HEK293 (cell line): ENCODE results near the gene CDH23.

Experiments
- CTCF ChIA-PET: fragments of 350-600 bp; formaldehyde crosslinking; extraction: SDS; loops from one replicate; lab custom pipeline; 2021; ENCODE audit warnings: antibody characterized with exemption; lab: Yijun Ruan, JAX
- POLR2A ChIA-PET: fragments of 300-600 bp; formaldehyde crosslinking; extraction: SDS; loops from one replicate; lab custom pipeline; 2020; ENCODE audit warnings: antibody characterized with exemption, inconsistent platforms; lab: Yijun Ruan, JAX
- H3K27ac ChIP-seq: fragments of 200-500 bp; sonication (Bioruptor generic); 2 replicates; pipeline ENCODE4 v1.5.1; 2014; ENCODE audit warnings: low read depth, low read length, control low read depth, inconsistent platforms; ENCODE audit errors: extremely low read depth
- H3K36me3 ChIP-seq, 2 experiments: fragments of 200-500 bp in 1 of 2; sonication (Bioruptor generic) in 1 of 2; 1 replicate in 1 of 2; 2 replicates in 1 of 2; pipeline ENCODE4 v1.5.1; 2014 to 2017; ENCODE audit warnings: inconsistent platforms in 2 of 2, low read length in 2 of 2; ENCODE audit not compliant: control insufficient read depth in 2 of 2, insufficient read depth in 1 of 2
- H3K4me1 ChIP-seq: fragments of 200-500 bp; sonication (Bioruptor generic); 2 replicates; pipeline ENCODE4 v1.5.1; 2014; ENCODE audit warnings: mild to moderate bottlenecking, low read length, inconsistent platforms; ENCODE audit not compliant: control insufficient read depth, insufficient read depth
- H3K4me3 ChIP-seq: 2 replicates; pipeline ENCODE4 v1.5.1; 2011; ENCODE audit warnings: low read depth, mild to moderate bottlenecking, control low read depth, low read length, moderate library complexity
- H3K9me3 ChIP-seq: fragments of 200-500 bp; sonication (Bioruptor generic); 2 replicates; pipeline ENCODE4 v1.5.1; 2014; ENCODE audit warnings: low read depth, low read length, inconsistent platforms; ENCODE audit not compliant: control insufficient read depth, insufficient read depth
- EGR2 ChIP-seq: fragments of 450-650 bp; formaldehyde crosslinking; IDR thresholded peaks from 2 replicates; pipeline ENCODE4 v1.5.1; 2016; ENCODE audit warnings: low read depth, missing biosample characterization, missing genetic modification characterization
- GFI1B ChIP-seq: fragments of 450-650 bp; formaldehyde crosslinking; IDR thresholded peaks from 2 replicates; pipeline ENCODE4 v1.5.1; 2016; ENCODE audit warnings: missing biosample characterization, missing genetic modification characterization
- IKZF3 ChIP-seq: fragments of 450-650 bp; IDR thresholded peaks from 2 replicates; pipeline ENCODE4 v1.5.0; 2018; ENCODE audit warnings: missing biosample characterization, mild to moderate bottlenecking, missing genetic modification characterization, moderate library complexity
- MEIS1 ChIP-seq: sonication (generic); formaldehyde crosslinking; IDR thresholded peaks from 2 replicates; pipeline ENCODE4 v1.8.1; 2022; ENCODE audit warnings: missing genetic modification reagents, mild to moderate bottlenecking, borderline replicate concordance
- REPIN1 ChIP-seq: fragments of 450-650 bp; formaldehyde crosslinking; IDR thresholded peaks from 2 replicates; pipeline ENCODE4 v1.5.1; 2017; ENCODE audit warnings: missing biosample characterization, missing genetic modification characterization, low read depth
- SCRT2 ChIP-seq: fragments of 450-650 bp; formaldehyde crosslinking; IDR thresholded peaks from 2 replicates; pipeline ENCODE4 v1.5.1; 2016; ENCODE audit warnings: missing biosample characterization, missing genetic modification characterization
- ZBTB1 ChIP-seq: fragments of 450-650 bp; formaldehyde crosslinking; IDR thresholded peaks from 2 replicates; pipeline ENCODE4 v1.5.1; 2016; ENCODE audit warnings: missing biosample characterization, missing genetic modification characterization
- ZFHX2 ChIP-seq: fragments of 450-650 bp; formaldehyde crosslinking; conservative IDR thresholded peaks from 2 replicates; pipeline ENCODE4 v1.5.1; 2016; ENCODE audit warnings: missing biosample characterization, missing genetic modification characterization
- ZNF10 ChIP-seq: fragments of 450-650 bp; formaldehyde crosslinking; IDR thresholded peaks from 2 replicates; pipeline ENCODE4 v1.5.1; 2017; ENCODE audit warnings: missing biosample characterization, missing genetic modification characterization
- ZNF184 ChIP-seq: fragments of 450-650 bp; IDR thresholded peaks from 2 replicates; pipeline ENCODE4 v1.5.1; 2018; ENCODE audit warnings: missing biosample characterization, mild to moderate bottlenecking, missing genetic modification characterization
- ZNF366 ChIP-seq: fragments of 450-650 bp; formaldehyde crosslinking; conservative IDR thresholded peaks from 2 replicates; pipeline ENCODE4 v1.5.1; 2016; ENCODE audit warnings: missing biosample characterization, missing genetic modification characterization
- ZNF404 ChIP-seq: fragments of 450-650 bp; formaldehyde crosslinking; IDR thresholded peaks from 2 replicates; pipeline ENCODE4 v1.5.1; 2017; ENCODE audit warnings: missing biosample characterization, missing genetic modification characterization
- ZNF48 ChIP-seq: fragments of 450-650 bp; formaldehyde crosslinking; IDR thresholded peaks from 2 replicates; pipeline ENCODE4 v1.5.1; 2016; ENCODE audit warnings: missing biosample characterization, missing genetic modification characterization
- ZNF514 ChIP-seq: fragments of 450-650 bp; formaldehyde crosslinking; IDR thresholded peaks from 2 replicates; pipeline ENCODE4 v1.5.1; 2016; ENCODE audit warnings: missing biosample characterization, missing genetic modification characterization
- ZNF600 ChIP-seq: fragments of 450-650 bp; formaldehyde crosslinking; IDR thresholded peaks from 2 replicates; pipeline ENCODE4 v1.5.1; 2016; ENCODE audit warnings: missing biosample characterization, missing genetic modification characterization
- ZNF610 ChIP-seq: fragments of 450-650 bp; formaldehyde crosslinking; IDR thresholded peaks from 2 replicates; pipeline ENCODE4 v1.5.1; 2016; ENCODE audit warnings: missing biosample characterization, missing genetic modification characterization, borderline replicate concordance
- ZNF654 ChIP-seq: fragments of 450-650 bp; formaldehyde crosslinking; IDR thresholded peaks from 2 replicates; pipeline ENCODE4 v1.5.1; 2016; ENCODE audit warnings: low read depth, missing biosample characterization, missing genetic modification characterization
- TF ChIP-seq, protein P1 (sequence below): fragments of 450-650 bp; formaldehyde crosslinking; IDR thresholded peaks from 2 replicates; pipeline ENCODE4 v1.5.1; 2016; ENCODE audit warnings: missing biosample characterization, missing genetic modification characterization
- TF ChIP-seq, protein P2 (sequence below): fragments of 450-650 bp; formaldehyde crosslinking; IDR thresholded peaks from 2 replicates; pipeline ENCODE4 v1.5.1; 2016; ENCODE audit warnings: missing biosample characterization, missing genetic modification characterization
- TF ChIP-seq, protein P3 (sequence below): fragments of 450-650 bp; formaldehyde crosslinking; IDR thresholded peaks from 2 replicates; pipeline ENCODE4 v1.5.1; 2016; ENCODE audit warnings: missing biosample characterization, missing genetic modification characterization, borderline replicate concordance
- TF ChIP-seq, protein P4 (sequence below): fragments of 450-650 bp; formaldehyde crosslinking; optimal IDR thresholded peaks from 2 replicates; pipeline ENCODE3; 2016; ENCODE audit warnings: missing biosample characterization, mild to moderate bottlenecking, missing genetic modification characterization

CDH23 gene

DNA sequence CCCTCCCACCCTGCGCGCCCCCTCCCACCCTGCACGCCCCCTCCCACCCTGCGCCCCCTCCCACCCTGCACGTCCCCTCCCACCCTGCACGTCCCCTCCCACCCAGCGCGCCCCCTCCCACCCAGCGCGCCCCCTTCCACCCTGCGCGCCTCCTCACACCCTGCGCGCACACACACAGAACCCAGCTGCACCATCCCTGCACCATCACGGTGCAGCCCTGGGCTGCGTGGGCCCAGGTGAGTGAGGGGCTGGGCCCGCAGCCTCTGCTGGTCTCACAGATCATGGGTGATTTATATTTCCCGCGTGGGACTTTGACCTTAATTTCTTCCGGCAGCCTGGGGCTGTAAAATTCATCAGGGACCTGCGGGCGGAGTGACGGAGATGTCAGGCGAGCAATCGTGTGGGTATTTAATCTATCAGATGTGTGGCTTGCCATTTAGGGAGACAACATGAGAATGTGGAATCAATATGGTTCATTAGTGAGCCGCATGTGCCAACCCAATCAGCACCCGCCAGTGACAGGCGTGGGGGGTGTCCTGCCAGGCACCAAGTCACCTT lies 265.1 kb downstream of the CDH23 start:
- ChIA-PET POLR2A (no interaction called here), CTCF (no interaction called here)
- Histone ChIP-seq H3K4me1 (no peaks in the 10 kb centered on the region), H3K9me3 (no peaks in the 10 kb centered on the region), H3K36me3 (no peaks in the 10 kb centered on the region), H3K4me3 (no peak overlapping the region), H3K27ac (no peak overlapping the region)
- TF ChIP-seq EGR2 (0 out of 2 replicates have a peak, but pooled peaks have one; percentile 19), ZBTB1 (tag by site-specific recombination) (no peak), ZNF514 (no peak), GFI1B (tag by site-specific recombination) (no peak), ZNF610 (tag by site-specific recombination) (no peak), REPIN1 (tag by site-specific recombination) (no peak), ZNF600 (tag by site-specific recombination) (no peak), IKZF3 (tag by site-specific recombination) (no peak)

DNA sequence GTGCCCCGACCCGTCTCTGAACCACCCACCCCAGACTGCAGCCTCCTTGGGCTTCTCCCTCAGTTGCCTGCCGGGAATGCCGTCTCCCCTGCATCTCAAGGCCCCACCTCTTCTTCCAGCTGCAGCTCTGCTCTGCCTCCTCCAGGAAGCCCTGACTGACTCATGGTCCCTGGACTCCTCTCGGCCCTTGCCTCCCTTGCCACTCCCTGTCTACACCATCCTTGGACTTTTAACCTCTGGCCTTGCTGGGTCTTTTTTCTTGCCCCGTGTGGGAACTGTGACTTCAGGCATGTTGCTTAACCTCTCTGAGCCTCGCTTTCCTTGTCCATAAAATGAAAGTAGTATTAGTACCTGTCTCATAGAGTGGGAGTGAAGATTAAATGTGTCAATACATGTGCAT lies 266.6 kb downstream of the CDH23 start:
- CTCF ChIA-PET = interaction anchor here (0.6 to 0.7 kb wide), 2 partner anchors 27 to 32 kb away, joined by 3 read pairs; no protein-coding TSS in a partner anchor
- TF ChIP-seq ZFHX2 (tag by site-specific recombination) (no peak), MEIS1 (CRISPR knock-in tag) (no peak), ZNF10 (tag by site-specific recombination) (no peak), ZNF404 (tag by site-specific recombination) (no peak), ZNF366 (tag by site-specific recombination) (no peak)
- TF ChIP-seq, protein P1, sequence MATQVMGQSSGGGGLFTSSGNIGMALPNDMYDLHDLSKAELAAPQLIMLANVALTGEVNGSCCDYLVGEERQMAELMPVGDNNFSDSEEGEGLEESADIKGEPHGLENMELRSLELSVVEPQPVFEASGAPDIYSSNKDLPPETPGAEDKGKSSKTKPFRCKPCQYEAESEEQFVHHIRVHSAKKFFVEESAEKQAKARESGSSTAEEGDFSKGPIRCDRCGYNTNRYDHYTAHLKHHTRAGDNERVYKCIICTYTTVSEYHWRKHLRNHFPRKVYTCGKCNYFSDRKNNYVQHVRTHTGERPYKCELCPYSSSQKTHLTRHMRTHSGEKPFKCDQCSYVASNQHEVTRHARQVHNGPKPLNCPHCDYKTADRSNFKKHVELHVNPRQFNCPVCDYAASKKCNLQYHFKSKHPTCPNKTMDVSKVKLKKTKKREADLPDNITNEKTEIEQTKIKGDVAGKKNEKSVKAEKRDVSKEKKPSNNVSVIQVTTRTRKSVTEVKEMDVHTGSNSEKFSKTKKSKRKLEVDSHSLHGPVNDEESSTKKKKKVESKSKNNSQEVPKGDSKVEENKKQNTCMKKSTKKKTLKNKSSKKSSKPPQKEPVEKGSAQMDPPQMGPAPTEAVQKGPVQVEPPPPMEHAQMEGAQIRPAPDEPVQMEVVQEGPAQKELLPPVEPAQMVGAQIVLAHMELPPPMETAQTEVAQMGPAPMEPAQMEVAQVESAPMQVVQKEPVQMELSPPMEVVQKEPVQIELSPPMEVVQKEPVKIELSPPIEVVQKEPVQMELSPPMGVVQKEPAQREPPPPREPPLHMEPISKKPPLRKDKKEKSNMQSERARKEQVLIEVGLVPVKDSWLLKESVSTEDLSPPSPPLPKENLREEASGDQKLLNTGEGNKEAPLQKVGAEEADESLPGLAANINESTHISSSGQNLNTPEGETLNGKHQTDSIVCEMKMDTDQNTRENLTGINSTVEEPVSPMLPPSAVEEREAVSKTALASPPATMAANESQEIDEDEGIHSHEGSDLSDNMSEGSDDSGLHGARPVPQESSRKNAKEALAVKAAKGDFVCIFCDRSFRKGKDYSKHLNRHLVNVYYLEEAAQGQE (tag by site-specific recombination) = no peak
- no peaks in the 10 kb centered on the region for H3K36me3 ChIP-seq
- H3K9me3 ChIP-seq = no peaks in the 10 kb centered on the region
- POLR2A ChIA-PET = no interaction called here
- no peak overlapping the region for H3K4me3 ChIP-seq
- H3K27ac ChIP-seq = no peak overlapping the region
- H3K4me1 ChIP-seq = no peaks in the 10 kb centered on the region

DNA sequence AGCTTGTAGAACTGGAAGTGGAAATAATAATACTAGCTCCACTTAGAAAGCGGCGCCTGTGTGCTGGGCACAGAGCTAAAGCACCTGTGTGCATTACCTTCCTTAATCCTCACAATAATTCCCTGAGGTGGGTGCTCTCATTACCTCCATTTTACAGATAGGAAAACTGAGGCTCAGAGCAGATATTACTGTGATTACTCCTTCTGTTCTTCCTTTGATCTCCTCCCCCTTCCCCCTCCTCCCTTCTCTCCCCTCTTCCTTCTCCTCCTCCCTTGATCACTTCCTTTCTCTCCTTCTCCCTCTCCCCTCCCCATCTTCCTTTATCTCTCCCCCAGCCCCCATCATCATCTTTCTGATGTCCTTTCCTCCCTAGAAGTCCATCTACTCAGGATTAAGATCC lies 267.9 kb downstream of the CDH23 start:
- Histone ChIP-seq H3K9me3 (no peaks in the 10 kb centered on the region), H3K36me3 (no peaks in the 10 kb centered on the region), H3K4me3 (no peak overlapping the region), H3K27ac (no peak overlapping the region), H3K4me1 (no peaks in the 10 kb centered on the region)
- POLR2A ChIA-PET = no interaction called here
- CTCF ChIA-PET = interaction anchor here (0.6 to 1.1 kb wide), 4 partner anchors 9 to 329 kb away, joined by 3 to 5 read pairs (median 3); partner anchors contain the start of gene VSIR
- TF ChIP-seq, protein P2, sequence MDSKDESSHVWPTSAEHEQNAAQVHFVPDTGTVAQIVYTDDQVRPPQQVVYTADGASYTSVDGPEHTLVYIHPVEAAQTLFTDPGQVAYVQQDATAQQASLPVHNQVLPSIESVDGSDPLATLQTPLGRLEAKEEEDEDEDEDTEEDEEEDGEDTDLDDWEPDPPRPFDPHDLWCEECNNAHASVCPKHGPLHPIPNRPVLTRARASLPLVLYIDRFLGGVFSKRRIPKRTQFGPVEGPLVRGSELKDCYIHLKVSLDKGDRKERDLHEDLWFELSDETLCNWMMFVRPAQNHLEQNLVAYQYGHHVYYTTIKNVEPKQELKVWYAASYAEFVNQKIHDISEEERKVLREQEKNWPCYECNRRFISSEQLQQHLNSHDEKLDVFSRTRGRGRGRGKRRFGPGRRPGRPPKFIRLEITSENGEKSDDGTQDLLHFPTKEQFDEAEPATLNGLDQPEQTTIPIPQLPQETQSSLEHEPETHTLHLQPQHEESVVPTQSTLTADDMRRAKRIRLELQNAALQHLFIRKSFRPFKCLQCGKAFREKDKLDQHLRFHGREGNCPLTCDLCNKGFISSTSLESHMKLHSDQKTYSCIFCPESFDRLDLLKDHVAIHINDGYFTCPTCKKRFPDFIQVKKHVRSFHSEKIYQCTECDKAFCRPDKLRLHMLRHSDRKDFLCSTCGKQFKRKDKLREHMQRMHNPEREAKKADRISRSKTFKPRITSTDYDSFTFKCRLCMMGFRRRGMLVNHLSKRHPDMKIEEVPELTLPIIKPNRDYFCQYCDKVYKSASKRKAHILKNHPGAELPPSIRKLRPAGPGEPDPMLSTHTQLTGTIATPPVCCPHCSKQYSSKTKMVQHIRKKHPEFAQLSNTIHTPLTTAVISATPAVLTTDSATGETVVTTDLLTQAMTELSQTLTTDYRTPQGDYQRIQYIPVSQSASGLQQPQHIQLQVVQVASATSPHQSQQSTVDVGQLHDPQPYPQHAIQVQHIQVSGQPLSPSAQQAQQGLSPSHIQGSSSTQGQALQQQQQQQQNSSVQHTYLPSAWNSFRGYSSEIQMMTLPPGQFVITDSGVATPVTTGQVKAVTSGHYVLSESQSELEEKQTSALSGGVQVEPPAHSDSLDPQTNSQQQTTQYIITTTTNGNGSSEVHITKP (tag by site-specific recombination) = no peak
- TF ChIP-seq ZNF184 (tag by site-specific recombination) (no peak), ZNF48 (tag by site-specific recombination) (no peak), ZNF654 (tag by site-specific recombination) (no peak), SCRT2 (tag by site-specific recombination) (no peak)
- TF ChIP-seq, protein P3, sequence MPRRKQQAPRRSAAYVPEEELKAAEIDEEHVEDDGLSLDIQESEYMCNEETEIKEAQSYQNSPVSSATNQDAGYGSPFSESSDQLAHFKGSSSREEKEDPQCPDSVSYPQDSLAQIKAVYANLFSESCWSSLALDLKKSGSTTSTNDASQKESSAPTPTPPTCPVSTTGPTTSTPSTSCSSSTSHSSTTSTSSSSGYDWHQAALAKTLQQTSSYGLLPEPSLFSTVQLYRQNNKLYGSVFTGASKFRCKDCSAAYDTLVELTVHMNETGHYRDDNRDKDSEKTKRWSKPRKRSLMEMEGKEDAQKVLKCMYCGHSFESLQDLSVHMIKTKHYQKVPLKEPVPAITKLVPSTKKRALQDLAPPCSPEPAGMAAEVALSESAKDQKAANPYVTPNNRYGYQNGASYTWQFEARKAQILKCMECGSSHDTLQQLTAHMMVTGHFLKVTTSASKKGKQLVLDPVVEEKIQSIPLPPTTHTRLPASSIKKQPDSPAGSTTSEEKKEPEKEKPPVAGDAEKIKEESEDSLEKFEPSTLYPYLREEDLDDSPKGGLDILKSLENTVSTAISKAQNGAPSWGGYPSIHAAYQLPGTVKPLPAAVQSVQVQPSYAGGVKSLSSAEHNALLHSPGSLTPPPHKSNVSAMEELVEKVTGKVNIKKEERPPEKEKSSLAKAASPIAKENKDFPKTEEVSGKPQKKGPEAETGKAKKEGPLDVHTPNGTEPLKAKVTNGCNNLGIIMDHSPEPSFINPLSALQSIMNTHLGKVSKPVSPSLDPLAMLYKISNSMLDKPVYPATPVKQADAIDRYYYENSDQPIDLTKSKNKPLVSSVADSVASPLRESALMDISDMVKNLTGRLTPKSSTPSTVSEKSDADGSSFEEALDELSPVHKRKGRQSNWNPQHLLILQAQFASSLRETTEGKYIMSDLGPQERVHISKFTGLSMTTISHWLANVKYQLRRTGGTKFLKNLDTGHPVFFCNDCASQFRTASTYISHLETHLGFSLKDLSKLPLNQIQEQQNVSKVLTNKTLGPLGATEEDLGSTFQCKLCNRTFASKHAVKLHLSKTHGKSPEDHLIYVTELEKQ (tag by site-specific recombination) = no peak
- TF ChIP-seq, protein P4, sequence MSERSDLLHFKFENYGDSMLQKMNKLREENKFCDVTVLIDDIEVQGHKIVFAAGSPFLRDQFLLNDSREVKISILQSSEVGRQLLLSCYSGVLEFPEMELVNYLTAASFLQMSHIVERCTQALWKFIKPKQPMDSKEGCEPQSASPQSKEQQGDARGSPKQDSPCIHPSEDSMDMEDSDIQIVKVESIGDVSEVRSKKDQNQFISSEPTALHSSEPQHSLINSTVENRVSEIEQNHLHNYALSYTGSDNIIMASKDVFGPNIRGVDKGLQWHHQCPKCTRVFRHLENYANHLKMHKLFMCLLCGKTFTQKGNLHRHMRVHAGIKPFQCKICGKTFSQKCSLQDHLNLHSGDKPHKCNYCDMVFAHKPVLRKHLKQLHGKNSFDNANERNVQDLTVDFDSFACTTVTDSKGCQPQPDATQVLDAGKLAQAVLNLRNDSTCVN (tag by site-specific recombination) = no peak
